H7 (cell line): ENCODE measurements around the gene NES. TPM values are rescaled to one million over a fixed set of nuclear protein-coding genes. Genes with fewer than 3 reads are reported as not detected.

ENCODE experiments used
- DNase-seq: peaks from one replicate; pipeline ENCODE4 v3.0.0; 2012
- H3K27me3 ChIP-seq: 2 replicates; pipeline ENCODE4 v1.6.0; 2011; ENCODE audit warnings: mild to moderate bottlenecking, low read length; ENCODE audit not compliant: control insufficient read depth, insufficient read depth
- H3K36me3 ChIP-seq: replicated peaks from 2 replicates; pipeline ENCODE4 v1.5.1; 2011; ENCODE audit warnings: low read length; ENCODE audit not compliant: control insufficient read depth, insufficient read depth
- H3K4me3 ChIP-seq: 2 replicates; pipeline ENCODE4 v1.5.1; 2011; ENCODE audit warnings: low read depth, mild to moderate bottlenecking, control low read depth, low read length, moderate library complexity; ENCODE audit not compliant: insufficient read depth
- total RNA-seq: library from RNA; depleted of rRNA; stranded (reverse); fragments of >200 nt; shearing (Covaris generic); gene quantifications from 2 replicates; pipeline ENCODE4 v1.2.3, GENCODE V29; 2014

Gene NES
- total RNA-seq, 1 experiment from 2014 or later, result 231 TPM

- peaks cover 61% of the 10 kb centered on the region for H3K27me3 ChIP-seq
- H3K4me3 ChIP-seq, result no peak overlapping the region
- no peaks in the 10 kb centered on the region for H3K36me3 ChIP-seq
- peak; percentile 63 for DNase-seq
These were observed 21.2 kb downstream of the NES start for GRCh38 chr1:156655904-156656516.

- Histone ChIP-seq H3K27me3 (peaks cover 62% of the 10 kb centered on the region), H3K36me3 (no peaks in the 10 kb centered on the region)
- no peak for DNase-seq
These were observed 21.9 kb downstream of the NES start for GRCh38 chr1:156655151-156655903.

GRCh38 chr1:156654700-156655099 is 22.5 kb downstream of the NES start:
- peaks cover 67% of the 10 kb centered on the region for H3K27me3 ChIP-seq
- no peak overlapping the region for H3K4me3 ChIP-seq
- H3K36me3 ChIP-seq, result no peaks in the 10 kb centered on the region
- DNase-seq, result peak; percentile 57

More at GRCh38 chr1:156655151-156655903, 21.9 kb downstream of the NES start:
- H3K4me3 ChIP-seq, result no peak overlapping the region

GRCh38 chr1:156652992-156653355 is 24.2 kb downstream of the NES start:
- Histone ChIP-seq H3K36me3 (no peaks in the 10 kb centered on the region), H3K27me3 (peaks cover 70% of the 10 kb centered on the region), H3K4me3 (no peak overlapping the region)
- DNase-seq, result no peak

- peaks cover 71% of the 10 kb centered on the region for H3K27me3 ChIP-seq
- H3K4me3 ChIP-seq, result no peak overlapping the region
- no peaks in the 10 kb centered on the region for H3K36me3 ChIP-seq
- DNase-seq, result peak; percentile 89
These were observed 24.8 kb downstream of the NES start for GRCh38 chr1:156652131-156652991.

GRCh38 chr1:156648951-156649350 is 28.3 kb downstream of the NES start:
- no peak overlapping the region for H3K4me3 ChIP-seq
- H3K36me3 ChIP-seq, result no peaks in the 10 kb centered on the region
- H3K27me3 ChIP-seq, result peaks cover 71% of the 10 kb centered on the region
- DNase-seq, result peak; percentile 57

GRCh38 chr1:156648496-156648895 is 28.7 kb downstream of the NES start:
- no peak overlapping the region for H3K4me3 ChIP-seq
- peaks cover 72% of the 10 kb centered on the region for H3K27me3 ChIP-seq
- peak; percentile 22 for DNase-seq
- no peaks in the 10 kb centered on the region for H3K36me3 ChIP-seq

- no peaks in the 10 kb centered on the region for H3K36me3 ChIP-seq
- peak; percentile 40 for DNase-seq
- H3K4me3 ChIP-seq, result no peak overlapping the region
- H3K27me3 ChIP-seq, result peaks cover 79% of the 10 kb centered on the region
These were observed 29.9 kb downstream of the NES start for GRCh38 chr1:156647351-156647750.

GRCh38 chr1:156646738-156647211 is 30.4 kb downstream of the NES start:
- Histone ChIP-seq H3K27me3 (peaks cover 82% of the 10 kb centered on the region), H3K4me3 (no peak overlapping the region), H3K36me3 (no peaks in the 10 kb centered on the region)
- DNase-seq, result no peak

GRCh38 chr1:156645666-156646065 is 31.5 kb downstream of the NES start:
- Histone ChIP-seq H3K36me3 (no peaks in the 10 kb centered on the region), H3K4me3 (no peak overlapping the region), H3K27me3 (peaks cover 85% of the 10 kb centered on the region)
- peak; percentile 28 for DNase-seq

- H3K27me3 ChIP-seq, result peaks cover 87% of the 10 kb centered on the region
These were observed 32.2 kb downstream of the NES start for GRCh38 chr1:156645056-156645455.

GRCh38 chr1:156644640-156645039 is 32.6 kb downstream of the NES start:
- Histone ChIP-seq H3K27me3 (peaks cover 87% of the 10 kb centered on the region), H3K36me3 (no peaks in the 10 kb centered on the region), H3K4me3 (no peak overlapping the region)
- no peak for DNase-seq

More at GRCh38 chr1:156645056-156645455, 32.2 kb downstream of the NES start:
- no peak overlapping the region for H3K4me3 ChIP-seq
- DNase-seq, result peak; percentile 35
- no peaks in the 10 kb centered on the region for H3K36me3 ChIP-seq

- DNase-seq, result peak; percentile 24
- peaks cover 88% of the 10 kb centered on the region for H3K27me3 ChIP-seq
- H3K36me3 ChIP-seq, result no peaks in the 10 kb centered on the region
- H3K4me3 ChIP-seq, result no peak overlapping the region
These were observed 33.1 kb downstream of the NES start for GRCh38 chr1:156644146-156644545.

GRCh38 chr1:156643778-156644092 is 33.5 kb downstream of the NES start:
- H3K36me3 ChIP-seq, result no peaks in the 10 kb centered on the region
- peak; percentile 53 for DNase-seq
- H3K4me3 ChIP-seq, result no peak overlapping the region
- H3K27me3 ChIP-seq, result peaks cover 87% of the 10 kb centered on the region
